SIG-M5 (cell line): ENCODE measurements around the gene KLF11.

ENCODE experiments used
- DNase-seq: peaks from one replicate; lab custom pipeline; 2025; lab: John Stamatoyannopoulos, UW

The KLF11 gene

GRCh38 chr2:10043256-10043905 lies at the start of gene KLF11:
KLF11 (plus strand) TSS chr2:10043550; CDS start chr2:10043717, 167 bp downstream.
- DNase-seq, result no peak

DNA sequence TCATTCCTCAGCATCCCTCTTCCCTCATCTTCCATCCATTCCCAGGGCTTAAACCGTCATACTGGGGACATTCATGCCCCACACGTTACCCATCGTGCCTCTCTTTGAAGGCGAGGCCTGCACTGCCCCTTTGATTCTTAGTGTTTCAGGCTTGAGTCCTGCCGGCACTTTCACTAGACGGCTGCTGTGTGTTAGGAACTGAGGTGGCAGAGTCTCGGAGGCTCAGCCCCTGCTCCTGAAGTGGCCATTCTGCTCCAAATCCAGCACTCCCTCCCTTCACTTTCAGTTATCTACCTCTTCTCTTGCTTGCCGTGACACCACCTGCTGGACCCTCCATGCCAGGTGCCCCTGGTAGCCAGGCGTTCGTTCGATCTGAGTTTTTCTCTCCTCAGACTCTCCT lies 48.9 kb upstream of the KLF11 start:
- DNase-seq, result no peak

- DNase-seq, result no peak
These were observed 48.3 kb upstream of the KLF11 start for GRCh38 chr2:9995059-9995458.

DNA sequence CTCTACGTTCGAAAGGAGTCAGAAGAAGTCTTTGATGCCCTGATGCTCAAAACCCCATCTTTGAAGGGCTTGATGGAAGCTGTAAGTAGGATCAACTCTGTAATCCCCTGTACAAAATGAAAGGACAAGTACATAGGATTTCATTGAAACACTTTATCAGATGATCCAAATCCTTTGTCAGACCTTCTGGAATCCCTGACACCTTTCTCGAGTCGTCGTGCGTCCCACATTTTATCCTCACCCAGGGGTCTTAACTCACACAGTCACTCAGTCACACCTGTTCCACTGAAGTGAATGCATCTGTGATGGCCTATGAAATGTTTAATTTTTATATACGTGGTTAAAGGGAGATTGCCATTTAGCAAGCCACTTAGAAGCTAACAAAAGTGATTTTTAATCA lies 47.0 kb upstream of the KLF11 start:
- DNase-seq, result no peak

DNA sequence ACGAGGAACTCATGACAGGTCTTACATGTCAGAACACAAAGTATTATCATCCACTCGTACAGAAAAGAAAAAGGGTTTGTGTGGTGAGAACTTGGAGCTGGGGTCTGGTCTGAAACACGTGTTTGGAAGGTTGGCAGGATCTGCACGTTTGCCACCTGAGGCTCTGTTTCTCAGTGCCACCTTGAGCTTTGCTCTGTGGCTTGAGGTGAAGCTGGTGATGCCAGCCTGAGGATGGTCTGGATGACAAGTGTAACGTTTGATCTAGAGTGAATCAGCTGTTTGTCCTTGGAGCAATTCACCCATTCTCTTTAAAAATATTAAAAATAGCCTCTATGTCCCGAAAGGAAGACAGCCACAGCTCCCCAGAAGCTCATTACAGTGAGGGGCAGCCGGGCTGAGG lies 45.4 kb upstream of the KLF11 start:
- DNase-seq, result no peak

GRCh38 chr2:9998916-9999654 lies 44.3 kb upstream of the KLF11 start:
- DNase-seq, result no peak

DNA sequence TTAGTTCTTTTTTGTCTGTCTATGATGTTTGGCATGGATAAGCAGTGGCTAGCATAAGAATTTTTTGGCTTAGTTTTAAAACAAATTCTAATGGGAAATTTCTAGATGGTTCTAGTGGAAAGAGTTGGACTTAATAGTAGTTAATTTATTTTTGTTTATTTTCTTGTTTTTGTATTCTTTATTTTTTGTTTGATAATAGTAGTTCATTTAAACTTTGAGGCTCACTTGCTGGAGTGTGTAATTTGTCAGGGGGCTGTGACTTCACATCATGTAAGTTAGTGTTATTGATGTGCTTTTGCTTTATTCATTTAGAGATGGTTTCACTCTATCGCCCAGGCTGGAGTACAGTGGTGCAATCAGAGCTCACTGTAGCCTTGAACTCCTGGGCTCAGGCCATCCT lies 43.7 kb upstream of the KLF11 start:
- no peak for DNase-seq

- no peak for DNase-seq
These were observed 42.8 kb upstream of the KLF11 start for GRCh38 chr2:10000541-10000940.

DNA sequence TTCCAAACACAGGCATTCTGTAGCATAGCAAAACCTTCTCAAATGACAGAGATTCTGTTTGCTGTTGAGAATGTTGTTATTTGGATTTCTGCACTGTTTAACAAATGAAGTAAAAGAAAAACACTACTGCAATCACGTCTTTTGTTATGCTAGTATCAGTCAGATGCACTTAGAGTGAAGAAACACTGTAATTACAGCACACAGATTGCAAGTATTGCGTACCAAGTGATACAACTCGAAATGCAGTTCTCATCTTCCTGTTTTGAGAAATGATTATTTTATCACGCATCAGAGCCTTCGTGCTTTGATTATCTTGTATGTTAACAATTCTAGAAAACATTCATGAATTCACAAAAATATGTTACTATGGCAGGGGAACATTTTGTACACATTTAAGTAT lies 41.8 kb upstream of the KLF11 start:
- no peak for DNase-seq

DNA sequence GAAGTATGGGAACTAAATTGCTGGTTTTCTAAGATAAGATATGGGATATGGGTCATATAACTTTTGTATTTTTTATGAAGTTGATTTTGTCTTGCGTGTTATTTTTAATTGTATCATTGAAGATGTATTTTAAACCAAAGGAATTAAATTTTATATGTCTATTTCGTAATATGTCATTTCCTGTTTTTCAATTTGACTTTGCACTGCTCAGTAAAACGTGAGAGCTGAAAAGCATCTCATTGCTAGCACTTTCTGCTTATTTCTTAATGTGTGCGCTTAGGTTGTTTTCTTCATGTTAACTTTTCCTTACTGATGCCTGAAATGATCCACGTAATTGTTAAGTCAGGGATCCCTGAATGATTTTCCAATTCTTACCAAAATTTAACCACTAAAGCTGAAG lies 41.2 kb upstream of the KLF11 start:
- no peak for DNase-seq

- no peak for DNase-seq
These were observed 40.7 kb upstream of the KLF11 start for GRCh38 chr2:10002681-10003080.

DNA sequence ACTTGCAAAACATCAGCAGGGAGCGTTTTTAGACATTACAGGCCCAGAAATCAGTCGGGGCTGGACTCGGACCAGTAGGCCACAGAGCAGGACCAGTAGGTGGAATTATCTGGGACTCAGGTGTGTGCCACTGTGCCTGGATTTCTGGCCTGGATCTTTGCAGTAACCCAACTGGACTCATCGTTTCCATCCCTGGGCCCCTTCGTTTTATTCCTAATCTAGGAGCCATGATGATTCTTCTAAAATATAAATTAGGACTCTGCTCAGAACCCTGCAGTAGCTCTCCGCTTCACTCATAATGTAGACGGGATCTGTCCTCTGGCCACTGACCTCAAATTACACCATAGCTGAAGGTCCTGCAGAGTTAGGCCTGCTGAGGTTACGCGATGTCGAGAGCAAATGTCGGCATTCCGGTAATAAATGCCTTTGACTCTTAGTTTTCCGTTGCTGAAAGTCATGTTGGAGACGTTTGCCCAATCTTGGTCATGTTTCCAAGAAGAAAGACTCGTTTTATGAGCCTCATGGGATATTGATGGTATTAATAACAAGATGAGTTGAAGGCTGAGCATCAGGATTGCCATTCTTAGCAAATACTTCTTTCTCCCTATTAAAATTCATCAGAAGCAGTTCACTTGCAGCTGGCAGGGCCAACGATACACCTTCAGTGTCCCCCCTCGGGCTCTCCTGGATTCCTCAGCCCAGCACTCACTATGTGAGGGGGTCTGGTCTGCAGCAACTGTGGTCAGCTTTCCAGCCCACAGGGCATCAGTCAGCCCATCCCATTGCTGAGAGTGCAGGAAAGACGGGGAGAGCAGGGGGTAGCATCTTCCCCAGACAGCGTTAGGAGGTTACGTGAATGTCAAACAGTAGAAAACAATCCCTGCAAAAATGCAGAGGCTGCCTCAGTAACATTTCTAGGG lies 39.9 kb upstream of the KLF11 start:
- no peak for DNase-seq

DNA sequence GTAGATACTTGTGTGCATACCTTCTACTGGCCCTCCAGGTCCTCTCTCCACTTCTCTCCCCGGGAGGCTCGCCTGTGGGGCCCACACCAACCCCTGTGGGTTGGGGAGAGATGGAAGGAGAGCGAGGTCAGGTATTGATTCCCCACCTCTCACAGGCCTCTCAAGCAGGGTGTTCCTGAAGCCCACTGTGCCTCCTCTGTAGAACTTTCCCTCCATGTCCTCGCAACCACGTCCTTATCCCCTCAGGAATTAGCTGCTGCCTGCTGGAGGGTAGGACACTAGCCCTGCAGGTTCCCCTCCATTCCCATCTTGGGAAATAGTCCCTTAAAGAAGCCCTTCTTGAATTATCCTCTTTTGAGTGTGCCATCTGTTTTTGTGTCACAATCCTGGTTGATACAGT lies 38.9 kb upstream of the KLF11 start:
- DNase-seq, result no peak

- no peak for DNase-seq
These were observed 38.5 kb upstream of the KLF11 start for GRCh38 chr2:10004836-10005235.

GRCh38 chr2:10005461-10006235 lies 37.7 kb upstream of the KLF11 start:
- no peak for DNase-seq

- no peak for DNase-seq
These were observed 36.9 kb upstream of the KLF11 start for GRCh38 chr2:10006236-10007161.

- DNase-seq, result no peak
These were observed 35.9 kb upstream of the KLF11 start for GRCh38 chr2:10007435-10007834.

DNA sequence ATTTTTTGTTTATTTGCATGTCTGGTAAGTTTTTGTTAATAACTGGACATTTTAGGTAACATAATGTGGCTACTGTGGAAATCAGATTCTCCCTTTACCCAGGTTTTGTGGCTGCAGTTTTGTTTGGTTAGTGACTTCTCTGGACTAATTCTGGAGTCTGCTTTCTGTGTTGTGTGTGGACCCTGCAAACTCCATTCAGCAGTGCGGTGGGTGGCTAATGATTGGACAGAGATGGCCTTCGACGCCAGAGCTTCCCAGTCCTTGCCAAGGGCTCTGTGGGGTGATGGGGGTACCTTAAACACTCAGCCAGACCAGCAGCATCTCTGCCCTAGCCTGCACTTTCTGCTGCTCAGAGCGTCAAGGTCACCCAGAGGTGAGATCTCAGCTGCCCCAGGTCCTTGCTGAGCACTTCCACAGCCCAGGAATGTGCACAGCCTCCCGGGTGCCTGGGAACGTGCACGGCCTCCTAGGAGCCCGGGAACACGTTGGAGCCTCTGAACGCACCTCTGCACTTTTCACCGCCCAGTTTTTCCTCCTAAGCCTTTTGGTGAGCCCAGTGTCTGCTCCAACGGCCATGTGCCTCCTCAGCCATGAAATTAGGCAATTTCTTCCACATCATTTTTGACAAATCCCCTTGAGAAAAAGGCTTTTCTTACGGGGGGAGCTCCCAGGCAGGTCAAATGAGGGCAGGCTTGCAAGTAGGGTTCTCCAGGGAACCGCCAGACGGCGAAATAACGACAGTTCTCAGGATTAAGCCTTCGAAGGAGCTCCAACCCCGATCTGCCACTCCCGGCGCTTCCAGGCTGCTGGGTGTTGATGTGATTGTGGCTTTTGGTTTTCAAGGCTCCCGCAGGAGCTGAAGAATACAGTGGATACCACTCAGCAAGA lies 35.2 kb upstream of the KLF11 start:
- no peak for DNase-seq

- no peak for DNase-seq
These were observed 34.6 kb upstream of the KLF11 start for GRCh38 chr2:10008809-10009176.

DNA sequence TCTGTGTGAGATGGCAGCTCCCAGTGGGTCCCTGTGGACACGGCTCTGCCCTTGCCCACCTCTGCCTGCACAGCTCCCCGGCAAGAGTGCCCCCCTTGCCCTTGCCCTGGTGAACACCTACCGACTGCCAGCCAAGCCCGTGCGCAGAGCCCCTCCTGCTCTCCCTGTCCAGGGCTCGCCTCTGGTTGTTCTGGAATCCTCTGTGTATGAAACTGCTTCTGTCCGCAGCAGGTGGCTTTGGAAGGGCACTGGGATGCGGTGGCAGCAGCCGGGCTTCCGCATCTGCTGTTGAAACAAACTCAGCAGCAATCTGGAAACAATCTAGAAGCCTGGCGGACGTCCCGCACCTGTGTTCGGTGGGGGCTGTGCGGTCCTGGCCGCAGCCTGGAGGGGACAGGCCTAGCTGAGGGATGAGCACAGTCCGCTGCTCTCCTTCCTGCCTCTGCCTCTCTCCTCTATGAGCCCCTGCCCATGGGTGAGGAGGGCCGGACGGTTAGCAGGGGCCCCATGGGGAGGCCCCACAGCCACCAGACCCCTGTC lies 34.0 kb upstream of the KLF11 start:
- DNase-seq, result no peak
